Astrocyte of the hippocampus (primary cell): Measurements from ENCODE around the gene GLMP.

Experiments used
- DNase-seq: peaks from one replicate; pipeline ENCODE4 v3.0.0; 2011; ENCODE audit warnings: low read depth, low spot score

Gene GLMP

GRCh38 chr1:156285437-156285836 is 10.0 kb downstream of the GLMP start:
- DNase-seq = no peak

GRCh38 chr1:156284757-156285156 is 10.7 kb downstream of the GLMP start:
- DNase-seq = no peak

- DNase-seq = no peak
These were observed 11.4 kb downstream of the GLMP start, which contains the start of gene TMEM79 for GRCh38 chr1:156284112-156284511. Gene TMEM79 (plus strand): TSS chr1:156284325. CDS start chr1:156285227, 902 bp downstream.

GRCh38 chr1:156283521-156283920 is 12.0 kb downstream of the GLMP start:
- DNase-seq = no peak

- peak; percentile 99 for DNase-seq
These were observed 12.8 kb downstream of the GLMP start, which contains the start of gene SMG5 for GRCh38 chr1:156282479-156283222. Gene SMG5 (minus strand): TSS chr1:156282825. CDS start chr1:156282680, 145 bp downstream.

- DNase-seq = peak; percentile 36
These were observed 13.6 kb downstream of the GLMP start for GRCh38 chr1:156281693-156282478.

- DNase-seq = peak; percentile 52
These were observed 14.2 kb downstream of the GLMP start for GRCh38 chr1:156281281-156281680.

GRCh38 chr1:156279837-156280236 is 15.6 kb downstream of the GLMP start:
- DNase-seq = no peak

- no peak for DNase-seq
These were observed 18.5 kb downstream of the GLMP start for GRCh38 chr1:156276966-156277381.

- no peak for DNase-seq
These were observed 18.9 kb downstream of the GLMP start for GRCh38 chr1:156276532-156276931.

GRCh38 chr1:156270314-156270713 is 25.2 kb downstream of the GLMP start:
- DNase-seq = no peak

- peak; percentile 31 for DNase-seq
These were observed 27.1 kb downstream of the GLMP start for GRCh38 chr1:156268336-156268735.

- DNase-seq = no peak
These were observed 29.4 kb downstream of the GLMP start for GRCh38 chr1:156266051-156266450.

GRCh38 chr1:156263288-156263655 is 32.2 kb downstream of the GLMP start:
- no peak for DNase-seq

- peak; percentile 93 for DNase-seq
These were observed 32.8 kb downstream of the GLMP start for GRCh38 chr1:156262461-156263287.

GRCh38 chr1:156260896-156261295 is 34.6 kb downstream of the GLMP start:
- peak; percentile 47 for DNase-seq

- no peak for DNase-seq
These were observed 35.7 kb downstream of the GLMP start for GRCh38 chr1:156259805-156260204.

- DNase-seq = no peak
These were observed 36.6 kb downstream of the GLMP start for GRCh38 chr1:156258859-156259258.

GRCh38 chr1:156257711-156258110 is 37.8 kb downstream of the GLMP start:
- DNase-seq = no peak

- DNase-seq = no peak
These were observed 41.8 kb downstream of the GLMP start for GRCh38 chr1:156253634-156254033.

GRCh38 chr1:156251527-156251926 is 44.0 kb downstream of the GLMP start:
- no peak for DNase-seq

- no peak for DNase-seq
These were observed 45.9 kb downstream of the GLMP start for GRCh38 chr1:156249593-156249992.
